HEK293 (cell line): Measurements from ENCODE around the gene FOSB.

Experiments
- BCL11A ChIP-seq: fragments of 450-650 bp; formaldehyde crosslinking; IDR thresholded peaks from 2 replicates; pipeline ENCODE4 v1.5.1; 2016; ENCODE audit warnings: low read depth, missing biosample characterization, missing genetic modification characterization
- EGR2 ChIP-seq: fragments of 450-650 bp; formaldehyde crosslinking; IDR thresholded peaks from 2 replicates; pipeline ENCODE4 v1.5.1; 2016; ENCODE audit warnings: low read depth, missing biosample characterization, missing genetic modification characterization
- GFI1B ChIP-seq: fragments of 450-650 bp; formaldehyde crosslinking; IDR thresholded peaks from 2 replicates; pipeline ENCODE4 v1.5.1; 2016; ENCODE audit warnings: missing biosample characterization, missing genetic modification characterization
- GLIS2 ChIP-seq: fragments of 450-650 bp; formaldehyde crosslinking; IDR thresholded peaks from 2 replicates; pipeline ENCODE4 v1.5.1; 2016; ENCODE audit warnings: missing biosample characterization, missing genetic modification characterization
- IKZF3 ChIP-seq: fragments of 450-650 bp; IDR thresholded peaks from 2 replicates; pipeline ENCODE4 v1.5.0; 2018; ENCODE audit warnings: missing biosample characterization, mild to moderate bottlenecking, missing genetic modification characterization, moderate library complexity
- KLF7 ChIP-seq: fragments of 450-650 bp; formaldehyde crosslinking; IDR thresholded peaks from 2 replicates; pipeline ENCODE4 v1.5.1; 2016; ENCODE audit warnings: missing biosample characterization, missing genetic modification characterization, borderline replicate concordance
- MEIS1 ChIP-seq: sonication (generic); formaldehyde crosslinking; IDR thresholded peaks from 2 replicates; pipeline ENCODE4 v1.8.1; 2022; ENCODE audit warnings: missing genetic modification reagents, mild to moderate bottlenecking, borderline replicate concordance
- PRDM1 ChIP-seq: fragments of 450-650 bp; formaldehyde crosslinking; IDR thresholded peaks from 2 replicates; pipeline ENCODE4; 2016; ENCODE audit warnings: missing biosample characterization, missing genetic modification characterization
- ZBTB21 ChIP-seq: fragments of 450-650 bp; formaldehyde crosslinking; IDR thresholded peaks from 2 replicates; pipeline ENCODE4 v1.5.1; 2017; ENCODE audit warnings: missing biosample characterization, missing genetic modification characterization
- ZEB2 ChIP-seq: fragments of 450-650 bp; formaldehyde crosslinking; IDR thresholded peaks from 2 replicates; pipeline ENCODE4 v1.5.1; 2016; ENCODE audit warnings: missing biosample characterization, missing genetic modification characterization
- ZFP3 ChIP-seq: fragments of 450-650 bp; formaldehyde crosslinking; IDR thresholded peaks from 2 replicates; pipeline ENCODE4 v1.5.1; 2016; ENCODE audit warnings: low read depth, missing biosample characterization, missing genetic modification characterization
- ZNF16 ChIP-seq: fragments of 450-650 bp; formaldehyde crosslinking; IDR thresholded peaks from 2 replicates; pipeline ENCODE4 v1.5.1; 2016; ENCODE audit warnings: low read depth, missing biosample characterization, missing genetic modification characterization
- ZNF169 ChIP-seq: fragments of 450-650 bp; formaldehyde crosslinking; IDR thresholded peaks from 2 replicates; pipeline ENCODE4 v1.5.1; 2016; ENCODE audit warnings: missing biosample characterization, missing genetic modification characterization
- ZNF292 ChIP-seq: fragments of 450-650 bp; formaldehyde crosslinking; IDR thresholded peaks from 2 replicates; pipeline ENCODE4 v1.5.1; 2016; ENCODE audit warnings: low read depth, missing biosample characterization, missing genetic modification characterization, borderline replicate concordance
- ZNF335 ChIP-seq: fragments of 450-650 bp; formaldehyde crosslinking; conservative IDR thresholded peaks from 2 replicates; pipeline ENCODE4 v1.5.1; 2016; ENCODE audit warnings: missing biosample characterization, missing genetic modification characterization
- ZNF449 ChIP-seq: fragments of 450-650 bp; formaldehyde crosslinking; IDR thresholded peaks from 2 replicates; pipeline ENCODE4 v1.5.1; 2017; ENCODE audit warnings: missing biosample characterization, mild to moderate bottlenecking, missing genetic modification characterization, moderate library complexity
- ZNF501 ChIP-seq: fragments of 450-650 bp; formaldehyde crosslinking; IDR thresholded peaks from 2 replicates; pipeline ENCODE4 v1.5.1; 2016; ENCODE audit warnings: missing biosample characterization, missing genetic modification characterization
- ZNF529 ChIP-seq: fragments of 450-650 bp; formaldehyde crosslinking; IDR thresholded peaks from 2 replicates; pipeline ENCODE4 v1.5.1; 2017; ENCODE audit warnings: missing genetic modification characterization, missing biosample characterization; ENCODE audit not compliant: insufficient replicate concordance
- ZNF544 ChIP-seq: fragments of 450-650 bp; formaldehyde crosslinking; IDR thresholded peaks from 2 replicates; pipeline ENCODE4 v1.5.0; 2017; ENCODE audit warnings: missing biosample characterization, missing genetic modification characterization
- ZNF571 ChIP-seq: fragments of 450-650 bp; formaldehyde crosslinking; IDR thresholded peaks from 2 replicates; pipeline ENCODE4 v1.5.0; 2017; ENCODE audit warnings: missing biosample characterization, missing genetic modification characterization
- ZNF654 ChIP-seq: fragments of 450-650 bp; formaldehyde crosslinking; IDR thresholded peaks from 2 replicates; pipeline ENCODE4 v1.5.1; 2016; ENCODE audit warnings: low read depth, missing biosample characterization, missing genetic modification characterization
- ZNF660 ChIP-seq: fragments of 450-650 bp; IDR thresholded peaks from 2 replicates; pipeline ENCODE4 v1.5.1; 2018; ENCODE audit warnings: missing biosample characterization, mild to moderate bottlenecking, missing genetic modification characterization
- ZNF747 ChIP-seq: fragments of 450-650 bp; formaldehyde crosslinking; IDR thresholded peaks from 2 replicates; pipeline ENCODE4 v1.5.1; 2016; ENCODE audit warnings: missing biosample characterization, missing genetic modification characterization
- ZNF837 ChIP-seq: fragments of 450-650 bp; formaldehyde crosslinking; IDR thresholded peaks from 2 replicates; pipeline ENCODE4 v1.5.1; 2016; ENCODE audit warnings: missing biosample characterization, missing genetic modification characterization
- ZSCAN23 ChIP-seq: fragments of 450-650 bp; formaldehyde crosslinking; IDR thresholded peaks from 2 replicates; pipeline ENCODE4 v1.5.1; 2016; ENCODE audit warnings: missing biosample characterization, missing genetic modification characterization
- ZSCAN30 ChIP-seq: fragments of 450-650 bp; IDR thresholded peaks from 2 replicates; pipeline ENCODE4 v1.5.1; 2018; ENCODE audit warnings: missing biosample characterization, mild to moderate bottlenecking, missing genetic modification characterization, moderate library complexity
- ZXDB ChIP-seq: fragments of 450-650 bp; formaldehyde crosslinking; IDR thresholded peaks from 2 replicates; pipeline ENCODE4 v1.5.1; 2016; ENCODE audit warnings: missing biosample characterization, missing genetic modification characterization
- TF ChIP-seq, protein P1 (sequence below): fragments of 450-650 bp; formaldehyde crosslinking; IDR thresholded peaks from 2 replicates; pipeline ENCODE4 v1.5.1; 2016; ENCODE audit warnings: missing biosample characterization, missing genetic modification characterization, low read depth
- TF ChIP-seq, protein P2 (sequence below): fragments of 450-650 bp; formaldehyde crosslinking; IDR thresholded peaks from 2 replicates; pipeline ENCODE4 v1.5.1; 2016; ENCODE audit warnings: missing biosample characterization, missing genetic modification characterization
- TF ChIP-seq, protein P3 (sequence below): fragments of 450-650 bp; formaldehyde crosslinking; IDR thresholded peaks from 2 replicates; pipeline ENCODE4 v1.5.1; 2016; ENCODE audit warnings: missing biosample characterization, missing genetic modification characterization
- TF ChIP-seq, protein P4 (sequence below): fragments of 450-650 bp; IDR thresholded peaks from 2 replicates; pipeline ENCODE4 v1.5.1; 2018; ENCODE audit warnings: missing biosample characterization, mild to moderate bottlenecking, missing genetic modification characterization

Gene FOSB

DNA sequence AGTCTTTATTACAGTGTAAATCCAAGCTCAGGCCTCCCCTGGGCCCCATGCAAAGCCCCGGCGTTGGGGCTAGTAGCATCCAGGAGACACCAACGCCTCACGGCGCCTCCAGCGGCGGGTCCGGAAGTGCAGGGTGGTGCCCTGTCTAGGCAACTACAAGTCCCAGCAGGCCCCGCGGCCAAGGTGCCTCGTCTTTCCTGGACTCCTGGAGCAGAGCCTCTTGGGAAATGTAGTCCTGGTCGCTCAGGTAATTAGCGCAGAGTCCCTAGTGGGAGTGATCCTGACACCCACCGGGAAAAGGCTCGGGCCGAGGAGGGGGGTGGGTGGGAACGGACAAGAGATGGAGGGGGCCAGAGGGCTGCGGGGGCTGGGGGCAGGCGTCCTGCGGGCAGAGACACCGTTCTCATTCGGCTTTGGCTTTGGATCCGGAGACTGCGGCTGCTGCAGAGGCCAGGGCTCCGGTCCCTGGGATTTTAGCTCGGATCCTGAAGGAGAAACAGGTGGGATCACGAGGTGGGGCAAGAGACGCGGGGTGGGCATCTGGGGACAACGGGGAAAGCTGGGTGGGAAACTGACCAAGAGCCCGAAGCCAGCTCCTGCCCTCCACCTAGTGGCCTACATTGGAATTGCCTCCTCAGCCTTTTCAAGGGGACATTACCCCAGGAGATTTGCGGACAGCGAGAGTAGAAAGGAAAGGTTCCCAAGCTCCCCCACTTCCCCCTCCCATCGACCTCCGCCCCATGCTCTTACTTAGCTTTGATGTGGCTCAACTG, 17.7 kb downstream of the FOSB start (continued):
- TF ChIP-seq, protein P1, sequence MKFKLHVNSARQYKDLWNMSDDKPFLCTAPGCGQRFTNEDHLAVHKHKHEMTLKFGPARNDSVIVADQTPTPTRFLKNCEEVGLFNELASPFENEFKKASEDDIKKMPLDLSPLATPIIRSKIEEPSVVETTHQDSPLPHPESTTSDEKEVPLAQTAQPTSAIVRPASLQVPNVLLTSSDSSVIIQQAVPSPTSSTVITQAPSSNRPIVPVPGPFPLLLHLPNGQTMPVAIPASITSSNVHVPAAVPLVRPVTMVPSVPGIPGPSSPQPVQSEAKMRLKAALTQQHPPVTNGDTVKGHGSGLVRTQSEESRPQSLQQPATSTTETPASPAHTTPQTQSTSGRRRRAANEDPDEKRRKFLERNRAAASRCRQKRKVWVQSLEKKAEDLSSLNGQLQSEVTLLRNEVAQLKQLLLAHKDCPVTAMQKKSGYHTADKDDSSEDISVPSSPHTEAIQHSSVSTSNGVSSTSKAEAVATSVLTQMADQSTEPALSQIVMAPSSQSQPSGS (tag by site-specific recombination), result no peak
- TF ChIP-seq ZNF529 (tag by site-specific recombination) (no peak), ZXDB (tag by site-specific recombination) (peak; percentile 49; the same call in 1 of the 2 replicates), MEIS1 (CRISPR knock-in tag) (no peak), EGR2 (tag by site-specific recombination) (peak; percentile 60), ZNF571 (tag by site-specific recombination) (no peak), ZNF335 (tag by site-specific recombination) (peak; percentile 74), ZEB2 (tag by site-specific recombination) (peak; percentile 20; the same call in 1 of the 2 replicates), ZSCAN30 (tag by site-specific recombination) (peak; percentile 28; the same call in 1 of the 2 replicates), IKZF3 (tag by site-specific recombination) (peak; percentile 71), ZNF449 (tag by site-specific recombination) (no peak), ZNF660 (peak; percentile 14; the same call in 1 of the 2 replicates), ZNF169 (tag by site-specific recombination) (no peak), ZNF501 (tag by site-specific recombination) (peak; percentile 42; the same call in 1 of the 2 replicates), PRDM1 (tag by site-specific recombination) (peak; percentile 85), ZNF16 (tag by site-specific recombination) (no peak), ZNF837 (tag by site-specific recombination) (no peak), ZFP3 (no peak), GLIS2 (tag by site-specific recombination) (peak; percentile 69), ZNF747 (no peak), KLF7 (tag by site-specific recombination) (no peak), ZSCAN23 (tag by site-specific recombination) (no peak), ZNF654 (tag by site-specific recombination) (peak; percentile 65), ZBTB21 (tag by site-specific recombination) (no peak), ZNF544 (tag by site-specific recombination) (no peak), GFI1B (tag by site-specific recombination) (no peak), BCL11A (tag by site-specific recombination) (peak; percentile 67; the same call in 1 of the 2 replicates), ZNF292 (tag by site-specific recombination) (no peak)
- TF ChIP-seq, protein P2, sequence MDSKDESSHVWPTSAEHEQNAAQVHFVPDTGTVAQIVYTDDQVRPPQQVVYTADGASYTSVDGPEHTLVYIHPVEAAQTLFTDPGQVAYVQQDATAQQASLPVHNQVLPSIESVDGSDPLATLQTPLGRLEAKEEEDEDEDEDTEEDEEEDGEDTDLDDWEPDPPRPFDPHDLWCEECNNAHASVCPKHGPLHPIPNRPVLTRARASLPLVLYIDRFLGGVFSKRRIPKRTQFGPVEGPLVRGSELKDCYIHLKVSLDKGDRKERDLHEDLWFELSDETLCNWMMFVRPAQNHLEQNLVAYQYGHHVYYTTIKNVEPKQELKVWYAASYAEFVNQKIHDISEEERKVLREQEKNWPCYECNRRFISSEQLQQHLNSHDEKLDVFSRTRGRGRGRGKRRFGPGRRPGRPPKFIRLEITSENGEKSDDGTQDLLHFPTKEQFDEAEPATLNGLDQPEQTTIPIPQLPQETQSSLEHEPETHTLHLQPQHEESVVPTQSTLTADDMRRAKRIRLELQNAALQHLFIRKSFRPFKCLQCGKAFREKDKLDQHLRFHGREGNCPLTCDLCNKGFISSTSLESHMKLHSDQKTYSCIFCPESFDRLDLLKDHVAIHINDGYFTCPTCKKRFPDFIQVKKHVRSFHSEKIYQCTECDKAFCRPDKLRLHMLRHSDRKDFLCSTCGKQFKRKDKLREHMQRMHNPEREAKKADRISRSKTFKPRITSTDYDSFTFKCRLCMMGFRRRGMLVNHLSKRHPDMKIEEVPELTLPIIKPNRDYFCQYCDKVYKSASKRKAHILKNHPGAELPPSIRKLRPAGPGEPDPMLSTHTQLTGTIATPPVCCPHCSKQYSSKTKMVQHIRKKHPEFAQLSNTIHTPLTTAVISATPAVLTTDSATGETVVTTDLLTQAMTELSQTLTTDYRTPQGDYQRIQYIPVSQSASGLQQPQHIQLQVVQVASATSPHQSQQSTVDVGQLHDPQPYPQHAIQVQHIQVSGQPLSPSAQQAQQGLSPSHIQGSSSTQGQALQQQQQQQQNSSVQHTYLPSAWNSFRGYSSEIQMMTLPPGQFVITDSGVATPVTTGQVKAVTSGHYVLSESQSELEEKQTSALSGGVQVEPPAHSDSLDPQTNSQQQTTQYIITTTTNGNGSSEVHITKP (tag by site-specific recombination), result peak; percentile 18; the same call in 1 of the 2 replicates
- TF ChIP-seq, protein P3, sequence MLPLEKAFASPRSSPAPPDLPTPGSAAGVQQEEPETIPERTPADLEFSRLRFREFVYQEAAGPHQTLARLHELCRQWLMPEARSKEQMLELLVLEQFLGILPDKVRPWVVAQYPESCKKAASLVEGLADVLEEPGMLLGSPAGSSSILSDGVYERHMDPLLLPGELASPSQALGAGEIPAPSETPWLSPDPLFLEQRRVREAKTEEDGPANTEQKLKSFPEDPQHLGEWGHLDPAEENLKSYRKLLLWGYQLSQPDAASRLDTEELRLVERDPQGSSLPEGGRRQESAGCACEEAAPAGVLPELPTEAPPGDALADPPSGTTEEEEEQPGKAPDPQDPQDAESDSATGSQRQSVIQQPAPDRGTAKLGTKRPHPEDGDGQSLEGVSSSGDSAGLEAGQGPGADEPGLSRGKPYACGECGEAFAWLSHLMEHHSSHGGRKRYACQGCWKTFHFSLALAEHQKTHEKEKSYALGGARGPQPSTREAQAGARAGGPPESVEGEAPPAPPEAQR (tag by site-specific recombination), result no peak
- TF ChIP-seq, protein P4, sequence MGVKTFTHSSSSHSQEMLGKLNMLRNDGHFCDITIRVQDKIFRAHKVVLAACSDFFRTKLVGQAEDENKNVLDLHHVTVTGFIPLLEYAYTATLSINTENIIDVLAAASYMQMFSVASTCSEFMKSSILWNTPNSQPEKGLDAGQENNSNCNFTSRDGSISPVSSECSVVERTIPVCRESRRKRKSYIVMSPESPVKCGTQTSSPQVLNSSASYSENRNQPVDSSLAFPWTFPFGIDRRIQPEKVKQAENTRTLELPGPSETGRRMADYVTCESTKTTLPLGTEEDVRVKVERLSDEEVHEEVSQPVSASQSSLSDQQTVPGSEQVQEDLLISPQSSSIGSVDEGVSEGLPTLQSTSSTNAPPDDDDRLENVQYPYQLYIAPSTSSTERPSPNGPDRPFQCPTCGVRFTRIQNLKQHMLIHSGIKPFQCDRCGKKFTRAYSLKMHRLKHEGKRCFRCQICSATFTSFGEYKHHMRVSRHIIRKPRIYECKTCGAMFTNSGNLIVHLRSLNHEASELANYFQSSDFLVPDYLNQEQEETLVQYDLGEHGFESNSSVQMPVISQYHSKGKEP, result peak; percentile 41; the same call in 1 of the 2 replicates
